Erythroblast (primary cell): Measurements from ENCODE around the gene ANKMY2.

ENCODE experiments used
- GATA1 ChIP-seq: IDR thresholded peaks from 2 replicates; pipeline ENCODE4 v1.6.1; 2011; ENCODE audit warnings: low read depth, mild to moderate bottlenecking, control low read depth, low read length, moderate library complexity
- POLR2A ChIP-seq: IDR thresholded peaks from 2 replicates; pipeline ENCODE4 v1.6.1; 2011; ENCODE audit warnings: mild to moderate bottlenecking, low read length

- TF ChIP-seq POLR2A (no peak), GATA1 (no peak)
Measured at GRCh38 chr7:16561943-16562342, 83.6 kb downstream of the ANKMY2 start.
